Uterus (tissue), 4 donors: ENCODE measurements around the gene SLC41A3. TPM values are rescaled to one million over a fixed set of nuclear protein-coding genes. Genes with fewer than 3 reads are reported as not detected.
A peak's percentile ranks its signal among the peaks of the same experiment; 100 is the strongest.

Source experiments
- DNase-seq, 2 donors: peaks; one replicate each; pipeline ENCODE4 v3.0.0-alpha.2; 2019 to 2020
- H3K27ac ChIP-seq, 2 donors: fragments of 200-600 bp; sonication (generic); 1 replicate in 1 of 2; 2 replicates in 1 of 2; pipeline ENCODE4 v1.5.1; 2016 to 2018
- H3K27me3 ChIP-seq, 2 donors: fragments of 200-600 bp; sonication (generic); one replicate each; pipeline ENCODE4 v1.5.1; 2018 to 2019; ENCODE audit warnings: control low read depth in 1 of 2
- H3K36me3 ChIP-seq, 2 donors: fragments of 200-600 bp; sonication (generic); one replicate each; pipeline ENCODE4 v1.5.1; 2019; ENCODE audit warnings: control low read depth in 1 of 2
- H3K4me1 ChIP-seq, 2 donors: fragments of 200-600 bp; sonication (generic); one replicate each; pipeline ENCODE4 v1.5.1; 2018 to 2019; ENCODE audit warnings: control low read depth in 1 of 2
- H3K4me3 ChIP-seq, 2 donors: fragments of 200-600 bp; sonication (generic); 1 replicate in 1 of 2; 2 replicates in 1 of 2; pipeline ENCODE4 v1.5.1; 2018 to 2019; ENCODE audit warnings: mild to moderate bottlenecking in 1 of 2
- H3K9me3 ChIP-seq, 2 donors: fragments of 200-600 bp; sonication (generic); one replicate each; pipeline ENCODE4 v1.5.1; 2019; ENCODE audit warnings: control low read depth in 1 of 2
- POLR2A ChIP-seq, 2 donors: fragments of 450-650 bp; IDR thresholded peaks; one replicate each; pipeline ENCODE4 v1.6.1; 2016; ENCODE audit warnings: antibody characterized with exemption in 2 of 2, mild to moderate bottlenecking in 1 of 2, moderate library complexity in 1 of 2
- intact Hi-C: fragments of 100-400 bp; cut with DNase I; formaldehyde crosslinking; loops from one replicate; pipeline ENCODE4 v1.15.1; 2023; ENCODE audit warnings: low total_unique reads
- total RNA-seq, 4 donors: library from RNA; depleted of rRNA in 3 of 4; stranded (reverse); fragments of >200 nt in 3 of 4; gene quantifications; one replicate each; pipeline versions ENCODE4 v1.1.0 to v1.2.4, GENCODE V29; 2014 to 2023
- TF ChIP-seq, protein P1 (sequence below), 4 experiments: fragments of 200-600 bp in 2 of 4; fragments of 450-650 bp in 2 of 4; sonication (generic) in 2 of 4; IDR thresholded peaks; one replicate each; pipeline ENCODE4 v1.5.1; 2016 to 2019; ENCODE audit warnings: antibody characterized with exemption in 4 of 4, mild to moderate bottlenecking in 2 of 4, moderate library complexity in 1 of 4
- donor health status: DM: yes; HTN: yes; CAD: no.

SLC41A3 gene
- total RNA-seq, 4 donors from 2014 or later = 65.9 to 94.9 (median 77.4) TPM

DNA sequence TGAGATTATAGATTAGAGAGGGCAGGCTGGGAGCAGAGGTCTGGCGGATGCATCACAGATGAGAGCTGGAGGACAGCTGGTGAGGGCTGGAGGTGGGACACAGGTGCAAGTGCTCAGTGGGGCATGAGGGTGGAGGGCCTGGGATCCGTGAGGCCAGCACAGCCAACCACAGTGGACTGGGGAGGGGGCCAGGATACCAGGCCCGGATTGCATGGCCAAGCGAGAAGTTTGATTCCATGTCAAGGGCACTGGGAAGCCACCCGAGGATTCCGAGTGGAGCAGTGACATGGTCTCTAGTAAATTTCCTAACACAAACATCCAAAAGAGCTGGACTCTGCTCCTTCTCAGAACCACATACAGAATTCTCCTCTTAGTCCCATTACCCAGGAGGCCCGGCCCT lies 44.0 kb upstream of the SLC41A3 start:
- DNase-seq = peak in 1 of 2 donors; percentile 3
- no peaks in the 10 kb centered on the region for H3K4me1 ChIP-seq
- H3K27ac ChIP-seq = no peak overlapping the region
- H3K27me3 ChIP-seq = no peaks in the 10 kb centered on the region
- TF ChIP-seq, protein P1, sequence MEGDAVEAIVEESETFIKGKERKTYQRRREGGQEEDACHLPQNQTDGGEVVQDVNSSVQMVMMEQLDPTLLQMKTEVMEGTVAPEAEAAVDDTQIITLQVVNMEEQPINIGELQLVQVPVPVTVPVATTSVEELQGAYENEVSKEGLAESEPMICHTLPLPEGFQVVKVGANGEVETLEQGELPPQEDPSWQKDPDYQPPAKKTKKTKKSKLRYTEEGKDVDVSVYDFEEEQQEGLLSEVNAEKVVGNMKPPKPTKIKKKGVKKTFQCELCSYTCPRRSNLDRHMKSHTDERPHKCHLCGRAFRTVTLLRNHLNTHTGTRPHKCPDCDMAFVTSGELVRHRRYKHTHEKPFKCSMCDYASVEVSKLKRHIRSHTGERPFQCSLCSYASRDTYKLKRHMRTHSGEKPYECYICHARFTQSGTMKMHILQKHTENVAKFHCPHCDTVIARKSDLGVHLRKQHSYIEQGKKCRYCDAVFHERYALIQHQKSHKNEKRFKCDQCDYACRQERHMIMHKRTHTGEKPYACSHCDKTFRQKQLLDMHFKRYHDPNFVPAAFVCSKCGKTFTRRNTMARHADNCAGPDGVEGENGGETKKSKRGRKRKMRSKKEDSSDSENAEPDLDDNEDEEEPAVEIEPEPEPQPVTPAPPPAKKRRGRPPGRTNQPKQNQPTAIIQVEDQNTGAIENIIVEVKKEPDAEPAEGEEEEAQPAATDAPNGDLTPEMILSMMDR (IDR thresholded peaks at IDR 0.05) = no peak
- no peak for TF ChIP-seq POLR2A (IDR thresholded peaks at IDR 0.05)
- no peak overlapping the region for H3K4me3 ChIP-seq
- no peaks in the 10 kb centered on the region for H3K36me3 ChIP-seq
- intact Hi-C loops = no loop called here
- no peaks in the 10 kb centered on the region for H3K9me3 ChIP-seq

DNA sequence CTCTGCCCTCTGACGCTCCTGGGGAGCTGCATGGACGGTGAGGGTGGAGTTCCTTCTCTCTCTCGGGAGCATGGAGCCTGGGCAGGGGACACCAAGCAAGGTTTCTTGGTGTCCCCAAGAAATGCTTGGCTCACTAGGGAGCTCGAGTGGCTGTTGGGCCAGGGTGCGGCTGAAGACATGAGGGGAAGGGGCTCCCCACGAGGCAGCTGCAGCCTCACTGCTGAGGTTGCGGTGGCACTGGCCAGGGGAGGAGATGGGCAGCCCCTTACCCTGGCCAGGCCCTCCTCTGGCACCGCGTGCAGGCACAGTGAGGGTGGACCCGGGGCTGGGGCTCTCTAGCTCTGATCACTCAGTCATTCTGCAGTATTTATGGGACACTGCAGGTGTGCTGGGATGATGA lies 43.5 kb upstream of the SLC41A3 start:
- TF ChIP-seq, protein P1 (IDR thresholded peaks at IDR 0.05) = no peak
- TF ChIP-seq POLR2A (IDR thresholded peaks at IDR 0.05) = no peak
- DNase-seq = peak in 1 of 2 donors; percentile 7
- H3K9me3 ChIP-seq = no peaks in the 10 kb centered on the region
- H3K27ac ChIP-seq = no peak overlapping the region
- intact Hi-C loops = no loop called here
- H3K4me1 ChIP-seq = no peaks in the 10 kb centered on the region
- H3K4me3 ChIP-seq = no peak overlapping the region
- no peaks in the 10 kb centered on the region for H3K36me3 ChIP-seq
- H3K27me3 ChIP-seq = no peaks in the 10 kb centered on the region

DNA sequence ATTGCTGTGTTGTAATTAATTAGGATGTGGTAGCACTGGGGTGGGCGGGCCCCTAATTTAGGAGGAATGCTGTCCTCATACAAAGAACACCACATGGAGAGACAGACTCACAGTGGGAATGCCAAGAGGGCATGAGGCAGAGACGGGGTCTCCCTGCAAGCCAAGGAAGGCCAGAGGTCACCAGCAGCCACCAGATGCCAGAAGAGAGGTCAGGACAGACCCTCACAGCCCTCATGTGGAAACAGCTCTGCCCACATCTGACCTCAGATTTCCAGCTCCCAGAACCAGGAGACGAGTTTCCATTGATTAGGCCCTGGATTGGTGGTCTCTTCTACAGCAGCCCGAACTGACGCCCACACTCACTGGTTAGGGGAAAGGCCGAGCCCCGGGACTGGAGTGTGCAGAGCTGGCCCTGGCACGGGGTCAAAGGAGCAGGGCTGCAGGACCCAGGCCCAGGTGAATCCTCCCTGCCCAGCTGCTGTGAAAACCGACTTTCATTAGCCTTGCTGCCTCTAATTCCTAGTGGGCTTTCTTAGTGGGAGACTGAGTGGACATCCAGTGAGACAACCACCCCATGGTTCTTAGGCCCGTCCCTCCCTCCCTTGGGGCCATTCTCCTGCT lies 43.0 kb upstream of the SLC41A3 start:
- TF ChIP-seq, protein P1 (IDR thresholded peaks at IDR 0.05) = no peak
- TF ChIP-seq POLR2A (IDR thresholded peaks at IDR 0.05) = no peak
- intact Hi-C loops = no loop called here

DNA sequence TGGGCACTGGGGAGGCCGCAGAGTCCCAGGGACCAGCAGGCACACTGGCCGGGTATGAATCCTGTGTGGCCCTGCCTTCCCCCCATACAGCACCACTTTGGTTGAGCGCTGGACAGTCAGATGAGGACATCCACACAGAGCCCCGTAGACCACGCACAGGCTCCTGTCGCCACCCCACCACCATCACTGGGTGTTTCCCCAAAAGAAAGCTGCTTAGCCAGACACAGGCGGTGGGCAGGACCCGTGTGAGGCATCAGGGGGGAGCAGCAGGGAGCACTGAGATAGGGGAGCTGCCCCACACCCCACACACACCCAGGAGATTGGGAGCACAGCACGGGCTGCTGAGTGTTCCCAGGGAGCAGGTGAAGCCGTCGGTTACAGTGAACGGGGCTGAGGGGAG lies 42.4 kb upstream of the SLC41A3 start:
- Histone ChIP-seq H3K4me3 (no peak overlapping the region), H3K36me3 (no peaks in the 10 kb centered on the region), H3K27me3 (no peaks in the 10 kb centered on the region), H3K9me3 (no peaks in the 10 kb centered on the region), H3K4me1 (no peaks in the 10 kb centered on the region), H3K27ac (no peak overlapping the region)
- peak; percentile 4 to 12 for DNase-seq
- intact Hi-C loops = no loop called here
- TF ChIP-seq, protein P1 (IDR thresholded peaks at IDR 0.05) = no peak
- TF ChIP-seq POLR2A (IDR thresholded peaks at IDR 0.05) = no peak

More for the DNA sequence above, 43.0 kb upstream of the SLC41A3 start:
- Histone ChIP-seq H3K27ac (no peak overlapping the region), H3K4me1 (no peaks in the 10 kb centered on the region), H3K27me3 (no peaks in the 10 kb centered on the region), H3K9me3 (no peaks in the 10 kb centered on the region), H3K36me3 (no peaks in the 10 kb centered on the region), H3K4me3 (no peak overlapping the region)
- peak; percentile 11 for DNase-seq

DNA sequence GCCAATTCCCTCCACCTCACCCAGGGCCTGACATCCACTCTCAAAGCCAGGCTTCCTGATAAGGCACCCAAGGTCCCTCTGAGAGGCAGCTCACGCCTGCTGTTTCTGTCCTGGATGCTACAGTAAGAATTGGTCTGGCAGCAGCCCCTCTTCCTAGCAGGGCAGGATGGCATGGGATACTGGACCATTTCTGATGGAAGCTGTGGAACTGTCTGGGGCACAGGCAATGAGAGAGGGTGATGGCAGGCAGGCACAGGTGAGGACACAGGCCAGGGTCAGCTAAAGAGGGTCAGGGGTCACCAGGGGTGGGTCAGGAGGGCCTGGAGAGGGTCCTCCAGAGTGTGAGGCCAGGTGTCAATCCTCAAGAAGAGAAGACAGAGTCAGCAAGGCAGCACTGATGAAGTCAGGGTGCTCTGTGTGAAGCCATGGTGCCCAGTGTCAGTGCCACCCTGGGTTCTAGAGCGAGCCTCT lies 41.9 kb upstream of the SLC41A3 start:
- TF ChIP-seq POLR2A (IDR thresholded peaks at IDR 0.05) = no peak
- TF ChIP-seq, protein P1 (IDR thresholded peaks at IDR 0.05) = no peak
- intact Hi-C loops = no loop called here
- H3K27ac ChIP-seq = no peak overlapping the region
- H3K4me1 ChIP-seq = no peaks in the 10 kb centered on the region
- H3K36me3 ChIP-seq = no peaks in the 10 kb centered on the region
- DNase-seq = peak; percentile 3 to 5
- H3K4me3 ChIP-seq = no peak overlapping the region
- H3K27me3 ChIP-seq = no peaks in the 10 kb centered on the region
- no peaks in the 10 kb centered on the region for H3K9me3 ChIP-seq
